Prostate gland (tissue), 2 donors: Measurements from ENCODE around the gene PDIA4. TPM values are rescaled to one million over a fixed set of nuclear protein-coding genes. Genes with fewer than 3 reads are reported as not detected.

Source experiments
- DNase-seq: peaks from one replicate; pipeline ENCODE4 v3.0.0-alpha.2; 2019; ENCODE audit warnings: low spot score
- H3K27ac ChIP-seq, 2 donors: fragments of 200-600 bp; sonication (generic); 2 replicates each; pipeline ENCODE4 v1.5.1; 2017 to 2019
- H3K27me3 ChIP-seq: fragments of 200-600 bp; sonication (generic); replicated peaks from 2 replicates; pipeline ENCODE4 v1.5.1; 2019; ENCODE audit not compliant: insufficient read depth
- H3K36me3 ChIP-seq, 2 donors: fragments of 200-600 bp; sonication (generic); 1 replicate in 1 of 2; 2 replicates in 1 of 2; pipeline versions ENCODE4 v1.5.1 to v1.8.1; 2017 to 2019
- H3K4me1 ChIP-seq: fragments of 200-600 bp; sonication (generic); replicated peaks from 2 replicates; pipeline ENCODE4 v1.5.1; 2019
- H3K4me3 ChIP-seq, 2 donors: fragments of 200-600 bp; sonication (generic); 2 replicates each; pipeline ENCODE4 v1.5.1; 2017 to 2019
- H3K9me3 ChIP-seq: fragments of 200-600 bp; sonication (generic); 2 replicates; pipeline ENCODE4 v1.5.1; 2017
- CTCF ChIP-seq, 4 experiments: fragments of 200-600 bp in 2 of 4; fragments of 450-650 bp in 2 of 4; sonication (generic) in 2 of 4; IDR thresholded peaks; 1 replicate in 3 of 4; 2 replicates in 1 of 4; pipeline ENCODE4 v1.5.1; 2016 to 2019; ENCODE audit warnings: antibody characterized with exemption in 4 of 4, mild to moderate bottlenecking in 2 of 4, moderate library complexity in 2 of 4
- POLR2A ChIP-seq: fragments of 450-650 bp; IDR thresholded peaks from one replicate; pipeline ENCODE4 v1.6.1; 2016; ENCODE audit warnings: antibody characterized with exemption, mild to moderate bottlenecking
- POLR2AphosphoS5 ChIP-seq: sonication (generic); formaldehyde crosslinking; IDR thresholded peaks from one replicate; pipeline ENCODE4 v1.6.1; 2017; ENCODE audit warnings: antibody characterized with exemption
- WGBS: methylation state at CpG from one replicate; pipeline ENCODE4 v1.1.5; 2018; 5-methylcytosine and 5-hydroxymethylcytosine counted together
- intact Hi-C: fragments of 100-400 bp; cut with DNase I; formaldehyde crosslinking; loops from one replicate; pipeline ENCODE4 v1.14.2; 2022
- total RNA-seq, 2 donors: library from RNA; depleted of rRNA; stranded (reverse); fragments of >200 nt; gene quantifications; one replicate each; pipeline ENCODE4 v1.1.0, GENCODE V29; 2016

The PDIA4 gene
- 100 to 1,000 TPM; 125 to 262 TPM for total RNA-seq

- intact Hi-C loops = loop anchor here (2.0 to 5.0 kb wide), 2 partner anchors 39 to 42 kb away; no protein-coding TSS in a partner anchor
- peaks cover 2% of the 10 kb centered on the region for H3K4me1 ChIP-seq
- no peaks in the 10 kb centered on the region for H3K36me3 ChIP-seq
- no peaks in the 10 kb centered on the region for H3K9me3 ChIP-seq
- DNase-seq = peak; percentile 99
- under 1% methylated on average over 66 of the region's 87 CpGs for WGBS
- H3K27ac ChIP-seq = peak within 1 kb of the TSS; percentile 79 to 86
- H3K4me3 ChIP-seq = peak within 1 kb of the TSS; percentile 91 to 95
- peak; percentile 85 for TF ChIP-seq POLR2A
- TF ChIP-seq CTCF (IDR thresholded peaks at IDR 0.05) = peak in 2 of 4 experiments; percentile 45 to 51
- TF ChIP-seq POLR2AphosphoS5 = peak; percentile 97
- no peaks in the 10 kb centered on the region for H3K27me3 ChIP-seq
Measured at GRCh38 chr7:149028346-149029109, at the start of gene PDIA4. Gene PDIA4 (minus strand): TSS chr7:149028505. CDS start chr7:149028408, 97 bp downstream.

GRCh38 chr7:149077594-149077993, 49.3 kb upstream of the PDIA4 start:
- TF ChIP-seq POLR2AphosphoS5 (no peak), CTCF (IDR thresholded peaks at IDR 0.05) (no peak), POLR2A (no peak)
- WGBS = 86% methylated on average over 9 of the region's 9 CpGs
- Histone ChIP-seq H3K4me3 (no peak overlapping the region), H3K27me3 (no peaks in the 10 kb centered on the region), H3K27ac (no peak overlapping the region), H3K4me1 (no peaks in the 10 kb centered on the region), H3K9me3 (no peaks in the 10 kb centered on the region), H3K36me3 (no peaks in the 10 kb centered on the region)
- DNase-seq = no peak
- intact Hi-C loops = no loop called here

GRCh38 chr7:149075286-149075685, 47.0 kb upstream of the PDIA4 start:
- Histone ChIP-seq H3K4me3 (no peak overlapping the region), H3K36me3 (no peaks in the 10 kb centered on the region), H3K4me1 (no peaks in the 10 kb centered on the region), H3K27ac (no peak overlapping the region), H3K27me3 (no peaks in the 10 kb centered on the region), H3K9me3 (no peaks in the 10 kb centered on the region)
- DNase-seq = no peak
- WGBS = 93% methylated on average over 2 of the region's 2 CpGs
- TF ChIP-seq POLR2AphosphoS5 (no peak), POLR2A (no peak), CTCF (IDR thresholded peaks at IDR 0.05) (no peak)
- intact Hi-C loops = no loop called here

- no peak for DNase-seq
- WGBS = 52% methylated on average over 3 of the region's 3 CpGs
- intact Hi-C loops = no loop called here
- Histone ChIP-seq H3K4me1 (no peaks in the 10 kb centered on the region), H3K9me3 (no peaks in the 10 kb centered on the region), H3K27ac (peak overlapping the region; percentile 6 to 36), H3K36me3 (no peaks in the 10 kb centered on the region), H3K27me3 (no peaks in the 10 kb centered on the region), H3K4me3 (no peak overlapping the region)
- TF ChIP-seq CTCF (IDR thresholded peaks at IDR 0.05) = no peak
Measured at GRCh38 chr7:149074116-149074885, 46.0 kb upstream of the PDIA4 start.
